Liver (tissue), 3 donors: Measurements from ENCODE around the gene SLC30A3.
A peak's percentile ranks its signal among the peaks of the same experiment; 100 is the strongest.

ENCODE experiments used
- CTCF ChIP-seq: fragments of 150-350 bp; IDR thresholded peaks from 2 replicates; pipeline ENCODE4 v1.5.1; 2017; ENCODE audit warnings: improper control_type of control experiment, low read depth, low read length; ENCODE audit not compliant: missing input control
- JUND ChIP-seq, 2 donors: IDR thresholded peaks; 2 replicates each; pipeline ENCODE4 v1.6.1; 2016; ENCODE audit warnings: antibody characterized with exemption in 2 of 2
- MAX ChIP-seq: IDR thresholded peaks from 2 replicates; pipeline ENCODE4 v1.6.1; 2016; ENCODE audit warnings: antibody characterized with exemption
- YY1 ChIP-seq: IDR thresholded peaks from 2 replicates; pipeline ENCODE4 v1.6.1; 2016; ENCODE audit warnings: antibody characterized with exemption, mild to moderate bottlenecking
- donor health status: healthy.
- donor health status: healthy.

GRCh38 chr2:27217173-27218121 lies 45.4 kb downstream of the SLC30A3 start, which contains the start of gene CAD:
- TF ChIP-seq CTCF (peak; percentile 24), YY1 (no peak), MAX (peak; percentile 57), JUND (IDR thresholded peaks at IDR 0.05) (no peak)
